K562 (cell line): Measurements from ENCODE around the gene RTBDN. TPM values are rescaled to one million over a fixed set of nuclear protein-coding genes. Genes with fewer than 3 reads are reported as not detected.
A peak's percentile ranks its signal among the peaks of the same experiment; 100 is the strongest.

Experiments
- ATAC-seq: fragments of 200-7000 bp; cut with Tn5 transposase; 3 replicates; pipeline ENCODE4 v1.9.1; 2020; ENCODE audit warnings: moderate library complexity
- BruUV-seq: library from RNA; stranded (reverse); fragments of 400-500 nt; replicated peaks from 2 replicates; lab custom pipeline; 2021; lab: Mats Ljungman, UMichigan
- CTCF ChIA-PET: fragments of 300-600 bp; formaldehyde crosslinking; extraction: SDS; loops from one replicate; lab custom pipeline; 2021; ENCODE audit warnings: low intra/inter-chr PET ratio; lab: Yijun Ruan, JAX
- POLR2A ChIA-PET: fragments of 300-600, 350-650 bp; sonication (Branson Sonifier 250); formaldehyde crosslinking; extraction: SDS; loops from one replicate; lab custom pipeline; 2021; ENCODE audit warnings: antibody characterized with exemption, inconsistent platforms; lab: Yijun Ruan, JAX
- DNase-seq, 4 experiments: peaks; one replicate each; pipeline versions ENCODE4 v3.0.0 to v3.0.0-alpha.2; 2011 to 2018; ENCODE audit warnings: low spot score in 3 of 4, mixed read lengths in 3 of 4; ENCODE audit errors: extremely low read depth in 1 of 4
- FAIRE-seq: peaks from 2 replicates; lab custom pipeline; 2011; peaks lifted over from hg19 to GRCh38; lab: Jason Lieb, UNC
- H2AFZ ChIP-seq: 2 replicates; pipeline ENCODE4 v1.6.0; 2011; ENCODE audit warnings: low read depth, low read length, control low read depth, inconsistent platforms
- H3K27ac ChIP-seq: fragments of 200-600 bp; 3 replicates; pipeline ENCODE4 v1.8.0; 2011; ENCODE audit warnings: low read depth, mild to moderate bottlenecking, control low read depth, inconsistent platforms, low read length, moderate library complexity, mixed read lengths; ENCODE audit errors: extremely low read depth
- H3K27me3 ChIP-seq, 2 experiments: fragments of 300-600 bp in 1 of 2; 2 replicates in 1 of 2; 3 replicates in 1 of 2; pipeline versions ENCODE4 v1.6.0 to v1.8.0; 2011; ENCODE audit warnings: inconsistent platforms in 2 of 2, low read length in 2 of 2, mild to moderate bottlenecking in 1 of 2, mixed read lengths in 1 of 2, moderate library complexity in 1 of 2; ENCODE audit not compliant: control insufficient read depth in 2 of 2, insufficient read depth in 2 of 2
- H3K36me3 ChIP-seq: fragments of 300-600 bp; 3 replicates; pipeline ENCODE4 v1.8.0; 2011; ENCODE audit warnings: mild to moderate bottlenecking, low read length, inconsistent platforms; ENCODE audit not compliant: control insufficient read depth, insufficient read depth
- H3K4me1 ChIP-seq, 2 experiments: fragments of 200-600 bp in 1 of 2; replicated peaks in 1 of 2; 2 replicates in 1 of 2; 3 replicates in 1 of 2; pipeline versions ENCODE4 v1.5.1 to v1.8.0; 2011; ENCODE audit warnings: inconsistent platforms in 2 of 2, low read length in 2 of 2, mild to moderate bottlenecking in 1 of 2, mixed read lengths in 1 of 2, moderate library complexity in 1 of 2; ENCODE audit not compliant: control insufficient read depth in 2 of 2, insufficient read depth in 2 of 2
- H3K4me2 ChIP-seq: 2 replicates; pipeline ENCODE4 v1.6.1; 2011; ENCODE audit warnings: low read length, control low read depth, inconsistent platforms, mixed read lengths; ENCODE audit not compliant: insufficient read depth
- H3K4me3 ChIP-seq: fragments of 200-600 bp; sonication (generic), shearing (Covaris generic); 2 replicates; pipeline ENCODE4 v1.5.1; 2016; ENCODE audit warnings: control low read depth, inconsistent platforms
- H3K79me2 ChIP-seq: fragments of 200-600 bp; 3 replicates; pipeline ENCODE4 v1.8.0; 2011; ENCODE audit warnings: low read length, inconsistent platforms; ENCODE audit not compliant: control insufficient read depth, insufficient read depth
- H3K9ac ChIP-seq, 2 experiments: 2 replicates each; pipeline versions ENCODE4 v1.6.0 to v1.6.1; 2011; ENCODE audit warnings: low read depth in 2 of 2, low read length in 2 of 2, control low read depth in 1 of 2, inconsistent platforms in 1 of 2, mild to moderate bottlenecking in 1 of 2, mixed read lengths in 1 of 2; ENCODE audit not compliant: insufficient read depth in 1 of 2
- H3K9me1 ChIP-seq: one replicate; pipeline ENCODE4 v1.6.0; 2011; ENCODE audit warnings: inconsistent platforms, mild to moderate bottlenecking, low read length, moderate library complexity; ENCODE audit not compliant: control insufficient read depth, insufficient read depth
- H3K9me3 ChIP-seq: replicated peaks from 2 replicates; pipeline ENCODE4 v1.5.1; 2011; ENCODE audit warnings: low read depth, low read length, inconsistent platforms; ENCODE audit not compliant: control insufficient read depth, insufficient read depth
- H4K20me1 ChIP-seq: replicated peaks from 2 replicates; pipeline ENCODE4 v1.6.1; 2011; ENCODE audit warnings: low read length, inconsistent platforms, mixed read lengths; ENCODE audit not compliant: control insufficient read depth, insufficient read depth
- FOXA3 ChIP-seq, 2 experiments: fragments of 450-650 bp in 1 of 2; sonication (generic) in 1 of 2; formaldehyde crosslinking; IDR thresholded peaks in 1 of 2; conservative IDR thresholded peaks in 1 of 2; 2 replicates each; pipeline versions ENCODE4 v1.4.0 to v1.8.0; 2020 to 2022; ENCODE audit warnings: mild to moderate bottlenecking in 2 of 2, missing genetic modification reagents in 1 of 2
- MEIS2 ChIP-seq: fragments of 450-650 bp; IDR thresholded peaks from 2 replicates; pipeline ENCODE4 v1.6.1; 2014; ENCODE audit warnings: mild to moderate bottlenecking; ENCODE audit not compliant: partially characterized antibody
- PRDM10 ChIP-seq: fragments of 450-650 bp; IDR thresholded peaks from 2 replicates; pipeline ENCODE4 v1.6.1; 2018; ENCODE audit not compliant: partially characterized antibody
- WGBS: fragments of 100-300 bp; shearing (Covaris generic); methylation state at CpG from one replicate; pipeline ENCODE4 v1.1.6; 2016; ENCODE audit warnings: low coverage, mixed read lengths; ENCODE audit not compliant: insufficient coverage; ENCODE audit errors: missing lambda C conversion rate; 5-methylcytosine and 5-hydroxymethylcytosine counted together
- in situ Hi-C: fragments of 300-500 bp; cut with MboI; formaldehyde crosslinking; loops from 4 replicates; pipeline ENCODE4 v1.15.0; 2018; ENCODE audit warnings: inconsistent platforms, mixed read lengths
- intact Hi-C: fragments of 100-400 bp; cut with micrococcal nuclease; formaldehyde crosslinking; loops from 2 replicates; pipeline ENCODE4 v1.14.2; 2022
- polyA plus RNA-seq, 8 experiments: library from polyadenylated mRNA; depleted of rRNA in 4 of 8; stranded (reverse) in 5 of 8; unstranded in 3 of 8; fragments of >200 nt; fragmentation: Nextera tagmentation in 2 of 8; fragmentation: Illumina TruSeq in 1 of 8; extraction: Ambion mirVana in 2 of 8; extraction: Trizol in 1 of 8; gene quantifications; 2 replicates each; pipeline versions ENCODE4 v1.2.1 to v1.2.3, GENCODE V29; 2011 to 2014; ENCODE audit warnings: inconsistent platforms in 1 of 8, missing spikeins in 1 of 8
- total RNA-seq, 7 experiments: library from RNA; depleted of rRNA in 6 of 7; stranded (reverse); fragments of >200 nt in 6 of 7; fragmentation: Illumina TruSeq in 2 of 7; extraction: Trizol in 2 of 7; gene quantifications; 2 replicates each; pipeline versions ENCODE4 v1.2.1 to v1.2.3, GENCODE V29; 2011 to 2021; ENCODE audit warnings: low replicate concordance in 1 of 7

The RTBDN gene
- total and polyA plus RNA-seq, 9 of the 15 experiments (the other 6 are each of a cell fraction or from before 2014, with no cell fraction given): 0.20 to 2.3 (median 0.72) TPM; not detected in 1

- WGBS: 40% methylated on average over 4 of the region's 5 CpGs
- Histone ChIP-seq H3K4me2 (no peak overlapping the region), H3K4me3 (no peak overlapping the region), H3K36me3 (peaks cover 18% of the 10 kb centered on the region; the same call in 2 of the 3 replicates), H2AFZ (no peak overlapping the region), H3K9ac (no peak overlapping the region), H4K20me1 (no peaks in the 10 kb centered on the region), H3K27ac (no peak overlapping the region), H3K9me1 (no peaks in the 10 kb centered on the region), H3K9me3 (peaks cover 2% of the 10 kb centered on the region; the same call in 1 of the 2 replicates), H3K27me3 (no peaks in the 10 kb centered on the region), H3K79me2 (no peaks in the 10 kb centered on the region), H3K4me1 (peaks cover 4 to 40% of the 10 kb centered on the region in 2 experiments; a peak in 4 of 5 replicates)
- BruUV-seq: no TSS peak
- DNase-seq (peak in 3 of 4 experiments; percentile 28 to 59 (median 53)), FAIRE-seq (peak; percentile 44), ATAC-seq (peak; percentile 51)
- ChIA-PET CTCF (no interaction called here), POLR2A (interaction anchor here (1.0 to 3.3 kb wide), 3 partner anchors 9 to 49 kb away, joined by 3 to 37 read pairs (median 23); partner anchors contain the start of genes DNASE2 and KLF1)
- intact Hi-C loops (no loop called here), in situ Hi-C loops (no loop called here)
- TF ChIP-seq FOXA3 (CRISPR knock-in tag; conservative IDR thresholded peaks at IDR 0.05 in 1 of 2, IDR thresholded peaks at IDR 0.05 in 1 of 2): 0 out of 4 replicates have a peak, but pooled peaks of 1 of the 2 experiments have one; percentile 21
- no peak for TF ChIP-seq MEIS2
- TF ChIP-seq PRDM10: peak; percentile 26
Measured at GRCh38 chr19:12872255-12872654, 37.9 kb upstream of the RTBDN start.
